GM18511 (cell line): ENCODE data around the gene CT45A2.
"Not testable (repeated sequence)": the region's sequence is repeated elsewhere in the genome, so short reads cannot be mapped to it uniquely, and the experiment has no call there.

ENCODE experiments used
- ATAC-seq: cut with Tn5 transposase; IDR thresholded peaks from one replicate; pipeline ENCODE4 v1.9.1; 2021; ENCODE audit warnings: mild to moderate bottlenecking, moderate library complexity; ENCODE audit not compliant: unreplicated experiment

CT45A2 gene, protein sequence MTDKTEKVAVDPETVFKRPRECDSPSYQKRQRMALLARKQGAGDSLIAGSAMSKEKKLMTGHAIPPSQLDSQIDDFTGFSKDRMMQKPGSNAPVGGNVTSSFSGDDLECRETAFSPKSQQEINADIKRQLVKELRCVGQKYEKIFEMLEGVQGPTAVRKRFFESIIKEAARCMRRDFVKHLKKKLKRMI

DNA sequence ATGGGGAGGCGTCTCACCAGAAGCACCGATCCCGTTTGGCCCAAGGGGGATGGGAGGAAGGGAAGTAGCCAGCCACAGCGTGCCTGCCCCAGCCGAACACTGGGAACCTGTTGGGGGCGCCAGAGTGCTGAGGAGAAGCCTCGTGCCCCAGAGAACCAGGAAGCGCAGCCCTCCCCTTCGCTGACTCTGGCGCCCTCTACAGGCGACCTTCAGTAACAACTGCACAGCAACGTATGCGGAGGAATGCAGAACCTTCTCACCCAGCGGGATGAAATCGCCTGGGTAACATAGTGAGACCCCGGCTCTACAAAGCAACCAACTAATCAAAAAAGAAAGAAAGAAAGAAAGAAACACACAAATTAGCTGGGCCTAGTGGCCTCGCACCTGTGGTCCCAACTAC is at the start of gene CT45A2:
Gene CT45A2, minus strand, starts transcription at position 101 of the 400 bp plus-strand sequence. CDS start 3,747 bp downstream, outside the sequence.
- not testable (repeated sequence) for ATAC-seq

DNA sequence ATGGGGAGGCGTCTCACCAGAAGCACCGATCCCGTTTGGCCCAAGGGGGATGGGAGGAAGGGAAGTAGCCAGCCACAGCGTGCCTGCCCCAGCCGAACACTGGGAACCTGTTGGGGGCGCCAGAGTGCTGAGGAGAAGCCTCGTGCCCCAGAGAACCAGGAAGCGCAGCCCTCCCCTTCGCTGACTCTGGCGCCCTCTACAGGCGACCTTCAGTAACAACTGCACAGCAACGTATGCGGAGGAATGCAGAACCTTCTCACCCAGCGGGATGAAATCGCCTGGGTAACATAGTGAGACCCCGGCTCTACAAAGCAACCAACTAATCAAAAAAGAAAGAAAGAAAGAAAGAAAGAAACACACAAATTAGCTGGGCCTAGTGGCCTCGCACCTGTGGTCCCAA is 34.6 kb upstream of the CT45A2 start, which contains the start of gene CT45A8:
Gene CT45A8, minus strand, starts transcription at position 101 of the 400 bp plus-strand sequence. CDS start 3,755 bp downstream, outside the sequence.
- not testable (repeated sequence) for ATAC-seq

DNA sequence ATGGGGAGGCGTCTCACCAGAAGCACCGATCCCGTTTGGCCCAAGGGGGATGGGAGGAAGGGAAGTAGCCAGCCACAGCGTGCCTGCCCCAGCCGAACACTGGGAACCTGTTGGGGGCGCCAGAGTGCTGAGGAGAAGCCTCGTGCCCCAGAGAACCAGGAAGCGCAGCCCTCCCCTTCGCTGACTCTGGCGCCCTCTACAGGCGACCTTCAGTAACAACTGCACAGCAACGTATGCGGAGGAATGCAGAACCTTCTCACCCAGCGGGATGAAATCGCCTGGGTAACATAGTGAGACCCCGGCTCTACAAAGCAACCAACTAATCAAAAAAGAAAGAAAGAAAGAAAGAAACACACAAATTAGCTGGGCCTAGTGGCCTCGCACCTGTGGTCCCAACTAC is 17.4 kb upstream of the CT45A2 start, which contains the start of gene CT45A7:
Gene CT45A7, minus strand, starts transcription at position 101 of the 400 bp plus-strand sequence. CDS start 3,747 bp downstream, outside the sequence.
- ATAC-seq = not testable (repeated sequence)

DNA sequence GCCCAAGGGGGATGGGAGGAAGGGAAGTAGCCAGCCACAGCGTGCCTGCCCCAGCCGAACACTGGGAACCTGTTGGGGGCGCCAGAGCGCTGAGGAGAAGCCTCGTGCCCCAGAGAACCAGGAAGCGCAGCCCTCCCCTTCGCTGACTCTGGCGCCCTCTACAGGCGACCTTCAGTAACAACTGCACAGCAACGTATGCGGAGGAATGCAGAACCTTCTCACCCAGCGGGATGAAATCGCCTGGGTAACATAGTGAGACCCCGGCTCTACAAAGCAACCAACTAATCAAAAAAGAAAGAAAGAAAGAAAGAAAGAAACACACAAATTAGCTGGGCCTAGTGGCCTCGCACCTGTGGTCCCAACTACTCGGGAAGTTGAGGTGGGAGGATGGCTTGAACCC is 17.1 kb downstream of the CT45A2 start, which contains the start of gene CT45A6:
Gene CT45A6, minus strand, starts transcription at position 101 of the 400 bp plus-strand sequence. CDS start 3,794 bp downstream, outside the sequence.
- not testable (repeated sequence) for ATAC-seq

DNA sequence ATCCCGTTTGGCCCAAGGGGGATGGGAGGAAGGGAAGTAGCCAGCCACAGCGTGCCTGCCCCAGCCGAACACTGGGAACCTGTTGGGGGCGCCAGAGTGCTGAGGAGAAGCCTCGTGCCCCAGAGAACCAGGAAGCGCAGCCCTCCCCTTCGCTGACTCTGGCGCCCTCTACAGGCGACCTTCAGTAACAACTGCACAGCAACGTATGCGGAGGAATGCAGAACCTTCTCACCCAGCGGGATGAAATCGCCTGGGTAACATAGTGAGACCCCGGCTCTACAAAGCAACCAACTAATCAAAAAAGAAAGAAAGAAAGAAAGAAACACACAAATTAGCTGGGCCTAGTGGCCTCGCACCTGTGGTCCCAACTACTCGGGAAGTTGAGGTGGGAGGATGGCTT is 34.4 kb downstream of the CT45A2 start, which contains the start of gene CT45A5:
Gene CT45A5, minus strand, starts transcription at position 101 of the 400 bp plus-strand sequence. CDS start 3,774 bp downstream, outside the sequence.
- not testable (repeated sequence) for ATAC-seq

DNA sequence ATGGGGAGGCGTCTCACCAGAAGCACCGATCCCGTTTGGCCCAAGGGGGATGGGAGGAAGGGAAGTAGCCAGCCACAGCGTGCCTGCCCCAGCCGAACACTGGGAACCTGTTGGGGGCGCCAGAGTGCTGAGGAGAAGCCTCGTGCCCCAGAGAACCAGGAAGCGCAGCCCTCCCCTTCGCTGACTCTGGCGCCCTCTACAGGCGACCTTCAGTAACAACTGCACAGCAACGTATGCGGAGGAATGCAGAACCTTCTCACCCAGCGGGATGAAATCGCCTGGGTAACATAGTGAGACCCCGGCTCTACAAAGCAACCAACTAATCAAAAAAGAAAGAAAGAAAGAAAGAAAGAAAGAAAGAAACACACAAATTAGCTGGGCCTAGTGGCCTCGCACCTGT is 51.7 kb downstream of the CT45A2 start, which contains the start of gene CT45A3:
Gene CT45A3, minus strand, starts transcription at position 101 of the 400 bp plus-strand sequence. CDS start 3,747 bp downstream, outside the sequence.
- not testable (repeated sequence) for ATAC-seq
